SU-DHL-6 (cell line): ENCODE measurements around the gene PTGR3.

Source experiments
- H2AFZ ChIP-seq: fragments of 200-600 bp; sonication (generic); 2 replicates; pipeline ENCODE4 v1.6.1; 2014; ENCODE audit warnings: low read depth, mild to moderate bottlenecking, moderate library complexity, mixed read lengths, antibody characterized with exemption, low read length; ENCODE audit not compliant: severe bottlenecking
- H3F3A ChIP-seq: fragments of 200-600 bp; shearing (Covaris generic); 2 replicates; pipeline ENCODE4 v1.6.0; 2016; ENCODE audit warnings: antibody characterized with exemption, mild to moderate bottlenecking; ENCODE audit not compliant: insufficient read depth
- H3K27ac ChIP-seq: fragments of 200-600 bp; sonication (generic); 2 replicates; pipeline ENCODE4 v1.5.1; 2016; ENCODE audit warnings: low read depth, mild to moderate bottlenecking, low read length, moderate library complexity, mixed read lengths
- H3K27me3 ChIP-seq: fragments of 200-600 bp; sonication (generic), shearing (Covaris generic); 2 replicates; pipeline ENCODE4 v1.6.0; 2014; ENCODE audit warnings: mild to moderate bottlenecking, low read length
- H3K36me3 ChIP-seq: fragments of 200-600 bp; sonication (generic); 2 replicates; pipeline ENCODE4 v1.6.1; 2014; ENCODE audit warnings: mild to moderate bottlenecking, low read length, mixed read lengths
- H3K4me2 ChIP-seq: fragments of 300-600, 200-600 bp; shearing (Covaris generic), sonication (generic); 2 replicates; pipeline ENCODE4 v1.6.0; 2014; ENCODE audit warnings: low read length, low read depth, mild to moderate bottlenecking; ENCODE audit not compliant: poor library complexity, severe bottlenecking
- H3K4me3 ChIP-seq: fragments of 200-600 bp; sonication (generic); 2 replicates; pipeline ENCODE4 v1.5.1; 2014; ENCODE audit warnings: antibody characterized with exemption, low read length, mild to moderate bottlenecking, mixed read lengths; ENCODE audit not compliant: insufficient read depth, poor library complexity, severe bottlenecking
- H3K79me2 ChIP-seq: fragments of 200-600 bp; sonication (generic); 2 replicates; pipeline ENCODE4 v1.6.1; 2014; ENCODE audit warnings: mild to moderate bottlenecking, low read length, moderate library complexity; ENCODE audit not compliant: insufficient read depth
- H3K9ac ChIP-seq: fragments of 200-600 bp; sonication (generic); 2 replicates; pipeline ENCODE4 v1.7.0; 2014; ENCODE audit warnings: mild to moderate bottlenecking, low read length
- H3K9me2 ChIP-seq: fragments of 200-600 bp; sonication (generic); replicated peaks from 2 replicates; pipeline ENCODE4 v1.6.1; 2014; ENCODE audit warnings: low read length; ENCODE audit not compliant: insufficient read depth
- H3K9me3 ChIP-seq: fragments of 200-600 bp; sonication (generic); 2 replicates; pipeline ENCODE4 v1.6.1; 2014; ENCODE audit warnings: low read length, mixed read lengths; ENCODE audit not compliant: insufficient read depth
- H4K20me1 ChIP-seq: fragments of 200-600 bp; sonication (generic); 2 replicates; pipeline ENCODE4 v1.6.1; 2014; ENCODE audit warnings: low read depth, mild to moderate bottlenecking, antibody characterized with exemption, low read length, moderate library complexity, mixed read lengths
- CTCF ChIP-seq: fragments of 200-600 bp; sonication (generic); IDR thresholded peaks from one replicate; pipeline ENCODE4 v1.5.1; 2017; ENCODE audit warnings: antibody characterized with exemption, mild to moderate bottlenecking, low read length, moderate library complexity; ENCODE audit not compliant: insufficient read depth, poor library complexity, severe bottlenecking
- EZH2phosphoT487 ChIP-seq: fragments of 200-600 bp; sonication (generic), shearing (Covaris generic); conservative IDR thresholded peaks from 2 replicates; pipeline ENCODE4 v1.6.1; 2018; ENCODE audit warnings: mild to moderate bottlenecking, antibody characterized with exemption, low read length, moderate library complexity, mixed read lengths

Gene PTGR3

GRCh38 chr18:75167137-75167536 is 41.8 kb downstream of the PTGR3 start:
- no peaks in the 10 kb centered on the region for H3K9me3 ChIP-seq
- H4K20me1 ChIP-seq = no peaks in the 10 kb centered on the region
- H2AFZ ChIP-seq = no peak overlapping the region
- H3K4me3 ChIP-seq = no peak overlapping the region
- H3K79me2 ChIP-seq = no peaks in the 10 kb centered on the region
- H3K27ac ChIP-seq = no peak overlapping the region
- no peaks in the 10 kb centered on the region for H3K27me3 ChIP-seq
- H3F3A ChIP-seq = no peaks in the 10 kb centered on the region
- no peaks in the 10 kb centered on the region for H3K9me2 ChIP-seq
- TF ChIP-seq EZH2phosphoT487 = no peak
- TF ChIP-seq CTCF = no peak
- H3K36me3 ChIP-seq = no peaks in the 10 kb centered on the region
- H3K9ac ChIP-seq = no peak overlapping the region
- H3K4me2 ChIP-seq = no peak overlapping the region

GRCh38 chr18:75165926-75166325 is 43.0 kb downstream of the PTGR3 start:
- Histone ChIP-seq H2AFZ (no peak overlapping the region), H3K4me2 (no peak overlapping the region), H3K27ac (no peak overlapping the region), H3K9me3 (no peaks in the 10 kb centered on the region), H3K9me2 (no peaks in the 10 kb centered on the region), H3K4me3 (no peak overlapping the region), H3K9ac (no peak overlapping the region), H4K20me1 (no peaks in the 10 kb centered on the region), H3F3A (no peaks in the 10 kb centered on the region), H3K79me2 (no peaks in the 10 kb centered on the region), H3K27me3 (no peaks in the 10 kb centered on the region), H3K36me3 (no peaks in the 10 kb centered on the region)
- TF ChIP-seq CTCF (no peak), EZH2phosphoT487 (no peak)

DNA sequence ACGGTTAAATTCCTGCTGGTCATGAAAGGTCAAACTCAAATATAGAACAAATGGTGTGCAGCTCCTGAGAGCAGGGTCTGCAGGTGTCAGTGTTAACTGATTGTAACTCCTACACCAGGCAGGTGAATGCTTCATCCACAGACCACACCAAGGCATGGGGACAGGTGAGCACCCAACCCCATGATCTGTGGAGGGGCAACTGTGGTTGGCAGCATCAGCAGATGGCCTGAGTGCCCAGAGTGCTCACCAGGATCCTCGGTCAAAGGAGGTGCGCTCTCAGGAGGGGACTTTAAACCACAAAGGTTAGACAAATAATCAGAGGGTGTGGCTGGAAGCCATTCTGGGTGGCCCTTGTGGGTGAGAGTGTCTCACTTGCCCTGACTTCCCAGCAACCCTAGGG is 44.5 kb downstream of the PTGR3 start:
- Histone ChIP-seq H4K20me1 (no peaks in the 10 kb centered on the region), H3K4me2 (no peak overlapping the region), H3K27me3 (no peaks in the 10 kb centered on the region), H3K79me2 (no peaks in the 10 kb centered on the region), H3F3A (no peaks in the 10 kb centered on the region), H3K9me2 (no peaks in the 10 kb centered on the region), H2AFZ (no peak overlapping the region), H3K9ac (no peak overlapping the region), H3K27ac (no peak overlapping the region), H3K4me3 (no peak overlapping the region), H3K9me3 (no peaks in the 10 kb centered on the region), H3K36me3 (no peaks in the 10 kb centered on the region)
- no peak for TF ChIP-seq EZH2phosphoT487
- TF ChIP-seq CTCF = no peak

GRCh38 chr18:75163736-75164135 is 45.2 kb downstream of the PTGR3 start:
- Histone ChIP-seq H3K36me3 (no peaks in the 10 kb centered on the region), H3K9me3 (no peaks in the 10 kb centered on the region), H3K9me2 (no peaks in the 10 kb centered on the region), H3K27me3 (no peaks in the 10 kb centered on the region), H3K4me2 (no peak overlapping the region), H3K79me2 (no peaks in the 10 kb centered on the region), H2AFZ (no peak overlapping the region), H3K4me3 (no peak overlapping the region), H3F3A (no peaks in the 10 kb centered on the region), H3K9ac (no peak overlapping the region), H3K27ac (no peak overlapping the region), H4K20me1 (no peaks in the 10 kb centered on the region)
- TF ChIP-seq CTCF (no peak), EZH2phosphoT487 (no peak)
